Parathyroid adenoma (tissue), 2 donors: ENCODE measurements around the gene SOS1.

Source experiments
- H2AFZ ChIP-seq: fragments of 300-600 bp; sonication (generic); one replicate; pipeline ENCODE4 v1.7.0; 2017; ENCODE audit warnings: antibody characterized with exemption, mild to moderate bottlenecking
- H3K27ac ChIP-seq: fragments of 300-600 bp; sonication (generic); one replicate; pipeline ENCODE4 v1.7.0; 2017
- H3K27me3 ChIP-seq: fragments of 300-600 bp; sonication (generic); one replicate; pipeline ENCODE4 v1.7.0; 2017; ENCODE audit warnings: low read length; ENCODE audit not compliant: control insufficient read depth, insufficient read depth
- H3K36me3 ChIP-seq: fragments of 300-600 bp; sonication (generic); one replicate; pipeline ENCODE4 v1.7.0; 2017; ENCODE audit warnings: low read length; ENCODE audit not compliant: control insufficient read depth, insufficient read depth
- H3K4me1 ChIP-seq: fragments of 300-600 bp; sonication (generic); one replicate; pipeline ENCODE4 v1.7.0; 2017; ENCODE audit warnings: control low read depth
- H3K4me2 ChIP-seq: fragments of 300-600 bp; sonication (generic); one replicate; pipeline ENCODE4 v1.7.0; 2017; ENCODE audit warnings: low read length
- H3K4me3 ChIP-seq: fragments of 300-600 bp; sonication (generic); one replicate; pipeline ENCODE4 v1.7.0; 2017; ENCODE audit warnings: low read depth, low read length
- H3K79me2 ChIP-seq: fragments of 300-600 bp; sonication (generic); one replicate; pipeline ENCODE4 v1.7.0; 2017; ENCODE audit warnings: control low read depth
- H3K9ac ChIP-seq: fragments of 300-600 bp; sonication (generic); one replicate; pipeline ENCODE4 v1.7.0; 2017; ENCODE audit warnings: mild to moderate bottlenecking
- H3K9me3 ChIP-seq: fragments of 300-600 bp; sonication (generic); one replicate; pipeline ENCODE4 v1.7.0; 2017; ENCODE audit warnings: low read length; ENCODE audit not compliant: control insufficient read depth
- CTCF ChIP-seq: fragments of 300-600 bp; sonication (generic); IDR thresholded peaks from one replicate; pipeline ENCODE4 v1.7.0; 2017; ENCODE audit warnings: antibody characterized with exemption, mild to moderate bottlenecking
- donor health status: primary hyperparathyroidism.

SOS1 gene

DNA sequence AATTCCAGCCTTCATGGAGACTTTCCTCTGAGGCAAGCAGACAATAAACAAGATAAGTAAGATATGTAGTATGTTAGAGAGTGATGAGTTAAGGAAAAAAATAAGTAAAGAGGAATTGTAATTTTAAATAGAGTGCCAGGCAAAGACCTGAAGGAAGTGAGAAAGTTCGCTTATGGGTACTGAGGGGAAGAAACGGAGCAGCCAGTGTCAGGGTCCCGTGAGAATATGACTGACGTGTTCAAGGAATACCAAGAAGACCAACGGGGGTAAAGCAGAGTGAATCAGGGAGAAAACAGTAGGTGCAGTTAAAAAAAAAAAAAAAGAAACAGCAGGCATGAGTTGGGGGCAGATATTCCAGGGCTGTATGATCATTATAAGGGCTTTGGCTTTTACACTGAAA lies 186.1 kb downstream of the SOS1 start:
- no peaks in the 10 kb centered on the region for H3K79me2 ChIP-seq
- no peaks in the 10 kb centered on the region for H3K4me1 ChIP-seq
- H3K27ac ChIP-seq, result no peak overlapping the region
- no peaks in the 10 kb centered on the region for H3K27me3 ChIP-seq
- no peaks in the 10 kb centered on the region for H3K9me3 ChIP-seq
- no peak overlapping the region for H2AFZ ChIP-seq
- H3K4me3 ChIP-seq, result no peak overlapping the region
- no peak overlapping the region for H3K4me2 ChIP-seq
- no peaks in the 10 kb centered on the region for H3K36me3 ChIP-seq
- H3K9ac ChIP-seq, result no peak overlapping the region
- TF ChIP-seq CTCF, result no peak

DNA sequence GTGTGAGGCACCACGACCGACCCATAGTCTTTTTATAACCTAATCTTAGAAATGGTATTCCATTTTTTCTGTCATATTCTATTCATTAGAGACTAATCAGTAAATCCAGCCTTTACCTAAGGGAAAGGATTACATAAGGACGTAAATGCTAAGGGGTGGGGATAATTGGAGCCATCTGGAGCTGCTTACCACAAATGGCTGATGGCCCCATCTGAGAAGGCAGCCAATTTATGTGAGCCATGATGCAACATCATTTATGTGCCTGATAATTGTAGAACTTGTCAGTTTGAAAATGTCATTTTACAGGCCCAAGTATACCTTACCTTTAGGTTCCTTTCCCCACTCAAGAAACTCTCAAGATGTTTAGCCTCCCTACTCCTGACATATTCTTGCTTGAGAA lies 187.2 kb downstream of the SOS1 start:
- TF ChIP-seq CTCF, result no peak
- H3K9me3 ChIP-seq, result no peaks in the 10 kb centered on the region
- H3K27ac ChIP-seq, result no peak overlapping the region
- no peak overlapping the region for H3K4me2 ChIP-seq
- H3K4me3 ChIP-seq, result no peak overlapping the region
- H3K36me3 ChIP-seq, result no peaks in the 10 kb centered on the region
- no peaks in the 10 kb centered on the region for H3K4me1 ChIP-seq
- no peaks in the 10 kb centered on the region for H3K27me3 ChIP-seq
- no peak overlapping the region for H2AFZ ChIP-seq
- no peak overlapping the region for H3K9ac ChIP-seq
- H3K79me2 ChIP-seq, result no peaks in the 10 kb centered on the region

DNA sequence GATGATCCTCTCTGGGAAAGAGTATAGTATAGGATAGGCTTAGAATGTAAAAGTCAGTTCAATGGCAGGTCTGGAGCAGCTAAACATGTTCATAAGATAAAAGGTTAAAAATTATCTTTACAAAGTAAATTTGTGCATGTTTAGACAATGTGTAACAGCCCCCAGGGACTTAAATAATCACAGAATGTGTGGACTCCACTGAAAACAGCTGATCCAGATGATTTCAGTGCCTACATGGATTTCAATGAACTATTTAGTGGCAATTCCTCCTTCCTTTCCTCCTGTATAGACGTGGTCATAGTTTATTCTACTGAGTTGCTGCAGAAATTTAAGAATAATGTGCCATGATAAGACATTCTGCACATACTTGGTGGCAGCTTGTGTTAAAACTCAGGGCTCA lies 188.3 kb downstream of the SOS1 start:
- no peak for TF ChIP-seq CTCF
- no peaks in the 10 kb centered on the region for H3K4me1 ChIP-seq
- H3K27ac ChIP-seq, result no peak overlapping the region
- H2AFZ ChIP-seq, result no peak overlapping the region
- no peaks in the 10 kb centered on the region for H3K36me3 ChIP-seq
- H3K4me3 ChIP-seq, result no peak overlapping the region
- H3K4me2 ChIP-seq, result no peak overlapping the region
- no peaks in the 10 kb centered on the region for H3K9me3 ChIP-seq
- H3K9ac ChIP-seq, result no peak overlapping the region
- no peaks in the 10 kb centered on the region for H3K27me3 ChIP-seq
- H3K79me2 ChIP-seq, result no peaks in the 10 kb centered on the region
